Measurements from ENCODE around the gene GFOD1. TPM values are rescaled to one million over a fixed set of nuclear protein-coding genes. Genes with fewer than 3 reads are reported as not detected.
"Not testable (repeated sequence)": the region's sequence is repeated elsewhere in the genome, so short reads cannot be mapped to it uniquely, and the experiment has no call there.

GFOD1 gene
- total and polyA plus RNA-seq, 10 donors, result 3.4 to 54.0 (median 32.5) TPM

GRCh38 chr6:13392462-13392861, 94.9 kb downstream of the GFOD1 start:
- DNase-seq, result no peak
- peaks cover 21 to 59% (median 39%) of the 10 kb centered on the region in 6 donors for H3K4me1 ChIP-seq
- H3K4me3 ChIP-seq, result no peak overlapping the region
- TF ChIP-seq POLR2AphosphoS5 (IDR thresholded peaks at IDR 0.05) (no peak), POLR2A (IDR thresholded peaks at IDR 0.05) (no peak)
- TF ChIP-seq, protein P1, sequence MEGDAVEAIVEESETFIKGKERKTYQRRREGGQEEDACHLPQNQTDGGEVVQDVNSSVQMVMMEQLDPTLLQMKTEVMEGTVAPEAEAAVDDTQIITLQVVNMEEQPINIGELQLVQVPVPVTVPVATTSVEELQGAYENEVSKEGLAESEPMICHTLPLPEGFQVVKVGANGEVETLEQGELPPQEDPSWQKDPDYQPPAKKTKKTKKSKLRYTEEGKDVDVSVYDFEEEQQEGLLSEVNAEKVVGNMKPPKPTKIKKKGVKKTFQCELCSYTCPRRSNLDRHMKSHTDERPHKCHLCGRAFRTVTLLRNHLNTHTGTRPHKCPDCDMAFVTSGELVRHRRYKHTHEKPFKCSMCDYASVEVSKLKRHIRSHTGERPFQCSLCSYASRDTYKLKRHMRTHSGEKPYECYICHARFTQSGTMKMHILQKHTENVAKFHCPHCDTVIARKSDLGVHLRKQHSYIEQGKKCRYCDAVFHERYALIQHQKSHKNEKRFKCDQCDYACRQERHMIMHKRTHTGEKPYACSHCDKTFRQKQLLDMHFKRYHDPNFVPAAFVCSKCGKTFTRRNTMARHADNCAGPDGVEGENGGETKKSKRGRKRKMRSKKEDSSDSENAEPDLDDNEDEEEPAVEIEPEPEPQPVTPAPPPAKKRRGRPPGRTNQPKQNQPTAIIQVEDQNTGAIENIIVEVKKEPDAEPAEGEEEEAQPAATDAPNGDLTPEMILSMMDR (IDR thresholded peaks at IDR 0.05 in 8 of 11, conservative IDR thresholded peaks at IDR 0.05 in 3 of 11), result no peak
- H3K27ac ChIP-seq, result no peak overlapping the region
- no peaks in the 10 kb centered on the region for H3K27me3 ChIP-seq (replicated peaks in 1 of 7)
- H3K36me3 ChIP-seq, result no peaks in the 10 kb centered on the region
- intact Hi-C loops (cut with DNase I; ENCODE audit: low total_unique reads), result no loop called here
- 69 to 100% (median 79%) methylated on average over 2 of the region's 2 CpGs for WGBS, 5 donors
- peaks cover 0 to 7% (median 0%) of the 10 kb centered on the region in 8 donors for H3K9me3 ChIP-seq

GRCh38 chr6:13391537-13391936, 95.9 kb downstream of the GFOD1 start:
- Histone ChIP-seq H3K4me3 (no peak overlapping the region), H3K36me3 (no peaks in the 10 kb centered on the region), H3K4me1 (peaks cover 12 to 50% (median 30%) of the 10 kb centered on the region in 6 donors), H3K27ac (no peak overlapping the region), H3K27me3 (replicated peaks in 1 of 7) (no peaks in the 10 kb centered on the region), H3K9me3 (peaks cover 0 to 7% (median 0%) of the 10 kb centered on the region in 8 donors)
- no peak for DNase-seq
- intact Hi-C loops (cut with DNase I; ENCODE audit: low total_unique reads), result no loop called here
- 94 to 96% (median 95%) methylated on average over 5 of the region's 5 CpGs for WGBS, 5 donors
- TF ChIP-seq POLR2A (IDR thresholded peaks at IDR 0.05) (no peak), POLR2AphosphoS5 (IDR thresholded peaks at IDR 0.05) (no peak)
- TF ChIP-seq, protein P1 (IDR thresholded peaks at IDR 0.05 in 8 of 11, conservative IDR thresholded peaks at IDR 0.05 in 3 of 11), result no peak

DNA sequence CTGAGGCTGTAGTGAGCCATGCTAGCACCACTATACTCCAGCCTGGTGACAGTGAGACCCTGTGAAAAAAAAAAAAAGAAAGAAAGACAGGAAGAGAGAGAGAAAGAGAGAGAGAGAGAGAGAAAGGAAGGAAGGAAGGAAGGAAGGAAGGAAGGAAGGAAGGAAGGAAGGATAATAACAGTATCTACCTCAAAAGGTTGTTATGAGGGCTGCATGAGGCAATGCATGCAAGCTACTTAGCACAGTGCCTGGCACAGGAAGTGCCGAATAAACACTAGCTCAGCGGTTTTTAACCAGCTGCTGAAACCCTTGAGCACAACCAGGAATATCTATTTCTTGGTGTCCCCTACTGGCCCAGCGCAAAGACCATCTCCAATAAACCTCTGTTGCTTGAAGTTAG, 96.7 kb downstream of the GFOD1 start:
- peaks cover 0 to 7% (median 0%) of the 10 kb centered on the region in 8 donors for H3K9me3 ChIP-seq
- H3K27ac ChIP-seq, result peak overlapping the region in 3 of 8 donors; percentile 38 to 46 (median 44)
- DNase-seq, result no peak
- intact Hi-C loops (cut with DNase I; ENCODE audit: low total_unique reads), result no loop called here
- peaks cover 3 to 41% (median 21%) of the 10 kb centered on the region in 6 donors for H3K4me1 ChIP-seq
- H3K4me3 ChIP-seq, result no peak overlapping the region
- H3K36me3 ChIP-seq, result no peaks in the 10 kb centered on the region
- WGBS, 5 donors, result 40 to 63% (median 49%) methylated on average over 3 of the region's 3 CpGs
- TF ChIP-seq POLR2AphosphoS5 (IDR thresholded peaks at IDR 0.05), result peak in 1 of 3 donors; percentile 33
- TF ChIP-seq, protein P1 (IDR thresholded peaks at IDR 0.05 in 8 of 11, conservative IDR thresholded peaks at IDR 0.05 in 3 of 11), result no peak
- no peaks in the 10 kb centered on the region for H3K27me3 ChIP-seq (replicated peaks in 1 of 7)

DNA sequence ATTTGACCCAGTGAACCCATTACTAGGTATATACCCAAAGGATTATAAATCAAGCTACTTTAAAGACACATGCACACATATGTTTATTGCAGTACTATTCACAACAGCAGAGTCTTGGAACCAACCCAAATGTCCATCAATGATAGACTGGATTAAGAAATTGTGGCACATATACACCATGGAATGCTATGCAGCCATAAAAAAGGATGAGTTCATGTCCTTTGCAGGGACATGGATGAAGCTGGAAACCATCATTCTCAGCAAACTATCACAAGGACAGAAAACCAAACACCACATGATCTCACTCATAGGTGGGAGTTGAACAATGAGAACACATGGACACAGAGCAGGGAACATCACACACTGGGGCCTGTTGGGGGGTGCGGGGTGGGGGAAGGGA, 98.2 kb downstream of the GFOD1 start:
- H3K27ac ChIP-seq; H3K27me3 ChIP-seq (replicated peaks in 1 of 7); H3K9me3 ChIP-seq; DNase-seq; H3K36me3 ChIP-seq; H3K4me3 ChIP-seq: not testable (repeated sequence)
- H3K4me1 ChIP-seq, result peaks cover under 1 to 40% (median 11%) of the 10 kb centered on the region in 6 donors
- 94 to 100% (median 100%) methylated on average over 1 of the region's 1 CpG for WGBS, 5 donors
- intact Hi-C loops (cut with DNase I; ENCODE audit: low total_unique reads), result loop anchor here (10.0 kb wide), 1 partner anchor 54 kb away; no protein-coding TSS in a partner anchor

GRCh38 chr6:13388769-13389168, 98.6 kb downstream of the GFOD1 start:
- intact Hi-C loops (cut with DNase I; ENCODE audit: low total_unique reads), result loop anchor here (10.0 kb wide), 1 partner anchor 54 kb away; no protein-coding TSS in a partner anchor
- WGBS, 5 donors, result 82 to 100% (median 92%) methylated on average over 1 of the region's 1 CpG
- H3K4me1 ChIP-seq, result peaks cover 5 to 45% (median 16%) of the 10 kb centered on the region in 6 donors
- not testable (repeated sequence) for H3K9me3 ChIP-seq; DNase-seq; H3K27ac ChIP-seq; H3K4me3 ChIP-seq; H3K36me3 ChIP-seq; H3K27me3 ChIP-seq (replicated peaks in 1 of 7)
